ENCODE data around the gene E2F4.

E2F4 gene

DNA sequence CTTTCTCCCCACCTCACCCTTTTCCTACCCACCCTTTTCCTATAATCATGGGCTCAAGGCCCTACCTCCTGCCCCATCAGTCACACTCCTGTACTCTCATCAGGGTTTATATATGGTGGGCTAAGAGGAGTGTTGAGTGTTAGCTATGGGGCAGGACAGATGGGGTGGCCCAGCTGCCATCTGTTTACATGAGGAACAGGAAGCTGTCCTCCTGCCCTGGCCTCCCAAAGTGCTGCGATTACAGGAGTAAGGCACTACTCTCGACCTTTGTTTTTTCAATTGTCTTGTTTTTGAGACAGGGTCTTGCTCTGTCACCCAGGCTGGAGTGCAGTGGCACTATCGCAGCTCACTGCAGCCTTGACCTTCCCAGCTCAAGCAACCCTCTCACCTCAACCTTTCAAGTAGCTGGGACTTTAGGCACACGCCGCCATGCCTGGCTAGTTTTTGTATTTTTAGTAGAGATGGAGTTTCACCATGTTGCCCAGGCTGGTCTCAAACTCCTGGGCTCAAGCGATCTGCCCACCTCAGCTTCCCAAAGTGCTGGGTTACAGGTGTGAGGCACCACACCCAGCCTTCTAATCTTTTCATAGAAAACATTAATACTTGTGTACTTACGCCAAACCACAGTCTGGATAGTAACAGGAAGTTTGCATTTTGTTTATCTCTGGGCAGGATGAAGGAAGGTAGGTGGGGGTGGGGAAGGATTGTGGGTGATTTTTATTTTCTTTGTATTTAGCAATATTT lies 33.9 kb upstream of the E2F4 start:
- DNase-seq (ENCODE audit: low read depth in 2 of 2), result no peak

GRCh38 chr16:67158637-67159600 lies 33.0 kb upstream of the E2F4 start:
- peak; percentile 70 to 77 for DNase-seq (ENCODE audit: low read depth in 2 of 2)

DNA sequence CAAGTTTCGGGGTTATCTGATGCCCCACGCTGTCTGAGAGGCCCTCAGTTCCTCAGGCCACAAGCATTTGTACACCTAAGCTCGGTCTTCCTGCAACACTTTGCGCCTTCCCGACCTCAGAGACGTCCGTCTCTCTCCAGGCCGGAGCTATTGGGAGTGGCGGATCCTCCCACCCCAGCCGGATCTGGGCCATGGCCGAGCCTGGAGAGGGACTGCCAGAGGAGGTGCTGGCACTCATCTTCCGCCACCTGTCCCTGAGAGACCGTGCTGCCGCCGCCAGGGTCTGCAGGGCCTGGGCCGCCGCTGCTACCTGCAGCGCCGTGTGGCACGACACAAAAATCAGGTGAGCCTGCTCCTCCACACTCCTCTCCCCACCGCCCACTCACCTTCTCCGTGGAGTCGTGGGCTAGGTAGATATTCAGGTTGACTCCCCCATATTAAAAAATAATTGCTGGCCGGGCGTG lies 30.3 kb upstream of the E2F4 start:
- DNase-seq (ENCODE audit: low read depth in 2 of 2), result no peak

DNA sequence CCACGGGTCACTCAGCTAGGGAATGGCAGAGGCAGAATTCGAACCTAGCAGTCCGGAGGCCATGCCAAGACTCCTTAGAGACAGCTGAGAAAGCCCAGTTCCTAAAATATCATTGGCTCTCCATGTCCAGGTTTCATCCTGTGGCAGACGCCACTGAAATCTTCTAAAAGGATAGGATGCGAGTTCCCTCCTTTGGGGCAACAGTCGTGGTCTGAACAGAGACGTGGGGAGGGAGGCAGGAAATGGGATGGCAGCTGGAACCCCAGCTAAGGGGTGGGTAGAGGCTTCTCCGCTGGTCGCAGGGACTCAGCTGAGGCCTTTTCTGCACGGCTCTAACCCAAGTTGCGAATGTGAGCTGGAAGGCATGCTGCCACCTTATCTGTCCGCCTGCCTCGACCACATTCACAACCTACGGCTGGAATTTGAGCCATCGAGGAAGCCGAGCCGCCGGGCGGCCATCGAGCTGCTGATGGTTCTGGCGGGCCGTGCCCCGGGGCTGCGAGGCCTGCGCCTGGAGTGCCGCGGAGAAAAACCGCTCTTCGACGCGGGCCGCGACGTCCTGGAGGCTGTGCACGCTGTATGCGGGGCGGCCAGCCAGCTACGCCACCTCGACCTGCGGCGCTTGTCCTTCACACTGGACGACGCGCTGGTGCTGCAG lies 29.3 kb upstream of the E2F4 start:
- no peak for DNase-seq (ENCODE audit: low read depth in 2 of 2)

- DNase-seq (ENCODE audit: low read depth in 2 of 2), result no peak
Measured at GRCh38 chr16:67163164-67163998, 28.6 kb upstream of the E2F4 start.

- DNase-seq (ENCODE audit: low read depth in 2 of 2), result no peak
Measured at GRCh38 chr16:67163999-67164558, 27.9 kb upstream of the E2F4 start.

- DNase-seq (ENCODE audit: low read depth in 2 of 2), result no peak
Measured at GRCh38 chr16:67164599-67165061, 27.3 kb upstream of the E2F4 start, which contains the start of gene HSF4. TSS of gene HSF4 (plus strand) at chr16:67164745. CDS start at chr16:67164812, 67 bp downstream.

- no peak for DNase-seq (ENCODE audit: low read depth in 2 of 2)
Measured at GRCh38 chr16:67165121-67166078, 26.6 kb upstream of the E2F4 start.

GRCh38 chr16:67166110-67166547 lies 25.8 kb upstream of the E2F4 start:
- DNase-seq (ENCODE audit: low read depth in 2 of 2), result no peak

DNA sequence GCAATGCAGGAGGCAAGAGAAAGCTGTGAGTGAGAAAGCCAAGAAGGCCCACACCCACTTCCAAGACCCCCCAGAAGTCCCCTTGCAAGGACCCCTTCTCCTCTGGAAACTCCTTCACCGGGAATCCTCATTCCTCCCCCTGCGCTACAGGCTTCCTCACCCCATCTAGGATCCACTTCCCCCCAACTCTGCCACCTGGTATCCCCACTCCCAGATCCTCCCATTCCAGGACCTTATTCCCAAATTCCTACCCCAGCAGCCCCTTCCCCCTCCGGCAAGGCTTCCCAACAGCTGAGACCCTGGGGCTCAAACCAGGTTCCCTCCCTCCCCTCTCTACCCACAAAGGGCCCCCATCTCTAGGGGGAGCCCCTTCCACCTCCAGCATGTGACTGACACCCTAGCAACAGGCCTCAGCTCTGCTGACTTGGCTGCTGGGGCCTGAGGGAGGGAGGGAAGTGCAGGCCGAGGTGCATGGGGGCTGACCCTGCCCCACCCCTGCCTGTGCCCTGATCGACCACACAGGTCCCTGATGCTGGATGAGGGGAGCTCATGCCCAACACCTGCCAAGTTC lies 25.3 kb upstream of the E2F4 start:
- DNase-seq (ENCODE audit: low read depth in 2 of 2), result no peak

DNA sequence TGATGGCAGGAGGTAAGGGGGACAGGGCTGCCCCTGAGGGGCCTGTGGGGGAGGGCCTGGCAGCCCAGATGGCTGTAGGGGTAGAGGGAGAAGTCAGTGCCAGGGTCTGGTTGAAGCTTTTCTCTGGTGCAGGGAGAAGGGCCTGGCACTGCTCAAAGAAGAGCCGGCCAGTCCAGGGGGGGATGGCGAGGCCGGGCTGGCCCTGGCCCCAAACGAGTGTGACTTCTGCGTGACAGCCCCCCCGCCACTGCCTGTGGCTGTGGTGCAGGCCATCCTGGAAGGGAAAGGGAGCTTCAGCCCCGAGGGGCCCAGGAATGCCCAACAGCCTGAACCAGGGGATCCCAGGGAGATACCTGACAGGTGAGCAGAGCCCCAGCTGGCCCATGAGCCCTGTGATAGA lies 24.4 kb upstream of the E2F4 start:
- no peak for DNase-seq (ENCODE audit: low read depth in 2 of 2)

GRCh38 chr16:67169011-67169451 lies 22.9 kb upstream of the E2F4 start:
- DNase-seq (ENCODE audit: low read depth in 2 of 2), result no peak

GRCh38 chr16:67169642-67170167 lies 22.2 kb upstream of the E2F4 start:
- DNase-seq (ENCODE audit: low read depth in 2 of 2), result no peak

DNA sequence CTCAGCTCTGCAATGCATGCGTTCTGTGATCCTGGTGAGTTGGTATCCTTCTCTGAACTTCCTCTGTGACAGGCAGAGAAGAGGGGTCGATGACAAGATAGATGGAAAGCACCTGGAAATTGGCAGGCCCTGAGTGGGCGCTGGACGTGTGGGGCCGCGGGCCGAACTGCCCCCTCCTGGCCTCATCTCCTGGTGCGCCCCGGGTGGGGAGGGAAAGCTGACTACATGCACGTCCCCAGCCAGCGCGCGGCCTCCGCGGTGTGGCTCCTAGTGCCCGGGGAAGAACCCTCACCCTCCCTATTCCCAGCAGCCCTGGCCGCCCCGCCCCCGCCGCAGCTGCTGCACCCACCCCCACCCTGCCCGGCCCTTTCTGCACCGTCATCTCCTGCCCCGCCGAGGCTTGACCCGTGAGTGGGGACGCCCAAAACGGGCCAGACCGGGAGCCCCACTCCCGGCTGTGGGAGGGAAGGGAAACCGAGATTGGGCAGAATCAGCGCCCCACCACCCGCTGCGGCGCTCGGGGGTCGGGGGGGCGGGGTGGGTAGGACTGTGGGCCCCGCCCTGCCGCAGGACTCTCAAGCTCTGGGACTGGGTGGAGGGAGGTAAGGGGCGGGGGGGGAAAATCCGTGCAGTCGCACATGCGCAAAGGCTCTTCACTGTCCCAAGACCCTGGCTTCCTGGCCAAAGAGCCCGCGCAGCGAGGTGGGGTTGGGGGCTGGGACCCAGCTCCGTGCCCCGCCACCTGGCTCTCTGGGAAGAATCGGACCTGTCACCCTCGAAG lies 21.6 kb upstream of the E2F4 start, which contains the start of gene NOL3:
NOL3 (plus strand) TSS at position 371 of the 781 bp plus-strand sequence.
- DNase-seq (ENCODE audit: low read depth in 2 of 2), result no peak

- no peak for DNase-seq (ENCODE audit: low read depth in 2 of 2)
Measured at GRCh38 chr16:67170949-67171649, 20.9 kb upstream of the E2F4 start.

DNA sequence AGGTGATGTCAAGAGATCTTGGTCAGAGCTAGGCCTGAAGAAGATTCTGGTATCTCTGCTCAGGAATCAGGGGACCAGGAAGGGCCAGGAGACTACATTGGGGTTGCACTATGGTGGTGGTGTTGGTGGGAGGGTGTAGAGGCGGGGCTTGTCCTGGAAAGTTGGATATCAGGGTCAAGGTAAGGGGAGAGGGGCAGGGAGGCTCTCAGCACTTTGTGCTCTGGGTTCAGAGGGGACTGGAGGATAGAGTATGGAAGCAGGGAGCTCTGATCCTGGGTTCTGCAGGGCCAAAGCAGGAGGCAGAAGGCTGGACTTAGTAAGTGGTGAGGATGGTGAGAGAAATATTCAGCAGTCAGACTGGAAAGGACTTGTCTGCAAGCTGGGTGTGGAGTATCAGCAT lies 18.6 kb upstream of the E2F4 start:
- no peak for DNase-seq (ENCODE audit: low read depth in 2 of 2)

Data from stimulated activated CD8-positive, alpha-beta memory T cell treated with anti-CD3 and anti-CD28 coated beads, Interleukin-2, amount 100 ng/mL, for 48 hours (primary cell).